ENCODE results near the gene LMO2.
"Not testable (repeated sequence)": the region's sequence is repeated elsewhere in the genome, so short reads cannot be mapped to it uniquely, and the experiment has no call there.

Gene LMO2

GRCh38 chr11:33825854-33826560, 65.9 kb downstream of the LMO2 start:
- DNase-seq (ENCODE audit: low read depth in 3 of 3): no peak

- DNase-seq (ENCODE audit: low read depth in 3 of 3): not testable (repeated sequence)
These were observed 68.9 kb downstream of the LMO2 start for GRCh38 chr11:33822981-33823380.

GRCh38 chr11:33819278-33820035, 72.4 kb downstream of the LMO2 start:
- no peak for DNase-seq (ENCODE audit: low read depth in 3 of 3)
